NCI-H2196 (cell line): ENCODE results near the gene UPK1B.
"Not testable (repeated sequence)": the region's sequence is repeated elsewhere in the genome, so short reads cannot be mapped to it uniquely, and the experiment has no call there.

ENCODE experiments used
- DNase-seq: peaks from one replicate; lab custom pipeline; 2025; ENCODE audit not compliant: unreplicated experiment; lab: John Stamatoyannopoulos, UW

Gene UPK1B

DNA sequence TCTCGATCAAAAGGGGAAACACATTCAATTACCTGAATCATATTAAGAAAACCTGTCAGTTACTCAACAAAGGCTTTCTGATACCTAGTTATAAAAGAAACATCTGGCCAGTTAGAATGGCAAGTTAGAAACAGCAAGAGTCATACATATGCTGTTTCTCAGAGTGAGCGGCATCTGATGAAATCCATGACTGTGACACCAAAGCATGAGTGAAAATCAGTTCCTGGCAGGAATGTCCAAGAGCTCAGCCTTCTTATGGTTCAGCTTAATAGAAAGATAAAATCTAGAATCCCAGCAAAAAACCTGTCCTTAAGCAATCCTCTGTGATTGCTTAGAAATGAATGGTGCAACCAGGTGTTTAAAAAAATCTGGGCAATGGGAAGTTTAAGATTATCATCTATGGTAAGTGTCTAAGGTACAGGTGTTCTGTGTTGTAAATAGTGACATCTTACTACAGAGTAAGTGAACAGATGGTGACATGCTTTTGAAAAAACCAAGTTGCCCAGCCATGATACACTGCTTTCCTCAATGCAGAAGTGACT is 48.5 kb downstream of the UPK1B start:
- DNase-seq, result no peak

DNA sequence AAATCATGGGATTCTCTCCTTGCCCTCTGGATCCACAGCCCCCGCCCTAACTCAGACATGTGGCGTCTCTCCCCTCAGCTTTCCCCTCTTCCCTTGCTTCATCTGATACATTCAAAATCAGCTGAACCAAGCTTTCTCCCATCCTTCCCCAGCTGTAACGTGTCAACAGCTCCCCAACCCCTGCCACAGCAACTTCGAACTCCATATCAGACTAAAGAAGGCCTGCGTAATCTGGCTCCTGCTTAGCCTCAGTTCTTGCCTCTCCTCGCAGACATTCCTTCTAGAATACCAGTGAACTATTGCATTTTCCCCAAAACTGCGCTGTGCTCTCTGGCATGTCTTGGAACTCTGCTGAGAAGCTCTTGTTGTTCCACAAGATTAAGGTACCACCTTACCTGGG is 49.0 kb downstream of the UPK1B start:
- no peak for DNase-seq

DNA sequence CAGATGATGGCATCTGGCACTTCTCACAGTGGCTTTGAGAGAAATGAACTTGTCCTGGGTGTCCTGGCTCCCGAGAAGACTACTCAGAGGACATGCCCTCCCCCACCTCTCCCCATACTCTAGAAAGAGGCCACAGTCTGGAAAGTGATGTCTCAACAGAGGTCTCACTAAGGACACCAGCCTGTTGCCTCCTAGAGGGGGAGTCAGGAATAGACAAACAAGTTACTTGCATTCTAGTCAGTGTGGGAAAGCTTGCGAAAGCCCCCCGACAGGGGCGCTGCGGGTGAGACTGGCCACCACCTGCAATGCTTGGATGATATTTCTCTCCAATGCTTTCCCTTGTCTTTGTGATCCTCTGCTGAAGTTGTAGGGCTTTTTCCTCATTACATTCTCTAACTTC is 50.1 kb downstream of the UPK1B start:
- no peak for DNase-seq

DNA sequence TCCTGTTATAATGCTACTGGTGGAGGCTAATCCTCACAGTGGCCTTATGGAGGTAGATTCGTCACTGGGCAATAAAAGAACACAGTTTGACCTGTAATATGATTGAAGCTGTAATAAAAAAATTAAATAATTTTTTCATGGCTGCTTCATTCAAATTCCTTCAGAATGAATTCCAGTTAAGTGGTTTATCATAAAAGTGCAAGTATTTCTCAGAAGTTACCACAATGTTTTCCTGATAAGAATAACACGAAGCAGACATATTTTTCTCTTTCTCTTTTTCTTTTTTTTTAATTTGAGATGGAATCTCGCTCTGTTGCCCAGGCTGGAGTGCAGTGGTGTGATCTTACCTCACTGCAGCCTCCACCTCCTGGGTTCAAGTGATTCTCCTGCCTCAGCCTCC is 51.7 kb downstream of the UPK1B start:
- no peak for DNase-seq

DNA sequence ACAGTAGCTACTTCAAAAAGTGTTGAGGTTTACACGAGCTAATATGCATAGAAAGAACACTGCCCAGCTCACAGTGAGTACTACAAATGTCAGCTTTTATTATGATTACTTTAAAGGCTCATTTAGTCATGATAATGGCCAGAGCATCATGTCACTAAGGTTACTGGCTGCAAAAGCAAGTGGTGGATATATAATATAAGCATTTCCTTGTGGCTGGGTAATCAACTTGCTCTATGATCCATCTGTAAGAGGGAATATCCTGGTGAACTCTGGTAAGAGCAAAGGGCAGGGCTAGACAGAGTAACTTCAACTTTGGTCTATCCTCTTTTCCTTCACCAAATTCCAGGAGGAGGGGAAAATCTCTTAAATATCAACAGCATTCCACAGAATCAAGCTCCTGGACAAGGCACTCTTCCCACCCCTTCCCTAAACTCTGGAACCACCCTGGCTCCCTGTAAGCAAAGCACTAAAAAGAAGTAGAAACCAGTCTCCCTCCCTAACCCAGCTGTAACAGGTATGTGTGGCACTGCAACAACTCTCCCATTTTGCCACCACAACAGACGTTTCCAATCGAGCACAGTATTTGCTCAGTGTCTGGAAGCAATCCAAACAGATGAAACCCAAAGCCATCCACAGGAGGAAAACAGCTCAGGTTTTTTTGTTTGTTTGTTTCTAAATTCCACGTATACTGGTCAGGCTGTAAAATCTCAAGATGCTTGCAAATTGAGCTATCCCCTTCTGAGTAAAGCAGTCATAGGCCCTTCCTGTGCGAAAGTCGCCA is 53.9 kb downstream of the UPK1B start:
- peak; percentile 62 for DNase-seq

DNA sequence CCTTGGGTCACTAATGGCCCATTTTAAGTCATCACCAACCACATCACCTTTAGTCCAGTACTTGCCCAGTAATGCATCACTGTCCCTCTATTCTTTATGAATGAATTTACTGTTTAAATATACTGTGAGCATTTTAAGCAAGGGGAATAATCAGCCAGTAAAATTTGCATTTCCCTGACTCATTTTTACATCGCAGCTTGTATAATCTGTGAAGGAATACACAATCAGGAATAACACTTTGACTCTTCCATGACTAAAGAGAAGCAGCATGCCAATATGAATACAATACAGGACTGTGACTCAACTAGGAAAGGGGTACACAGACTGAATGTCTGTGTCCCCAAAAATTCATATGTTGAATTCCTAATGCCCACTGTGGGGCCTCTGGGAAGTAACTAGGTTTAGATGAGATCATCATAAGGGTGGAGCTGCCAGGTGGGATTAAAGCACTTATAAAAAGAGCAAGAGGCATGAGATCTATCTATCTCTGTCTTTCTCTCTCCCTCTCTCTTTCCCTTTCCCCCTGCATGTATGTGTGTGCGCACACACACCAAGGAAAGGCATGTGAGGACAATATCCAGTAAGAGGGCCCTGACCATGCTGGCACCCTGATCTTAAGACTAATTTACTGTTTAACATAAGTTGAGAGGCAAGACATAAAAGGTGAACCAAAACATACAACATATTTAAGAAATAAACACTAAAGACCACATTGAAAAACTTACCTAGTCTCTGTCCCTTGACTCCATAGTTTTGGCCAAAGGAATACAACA is 55.2 kb downstream of the UPK1B start:
- no peak for DNase-seq

DNA sequence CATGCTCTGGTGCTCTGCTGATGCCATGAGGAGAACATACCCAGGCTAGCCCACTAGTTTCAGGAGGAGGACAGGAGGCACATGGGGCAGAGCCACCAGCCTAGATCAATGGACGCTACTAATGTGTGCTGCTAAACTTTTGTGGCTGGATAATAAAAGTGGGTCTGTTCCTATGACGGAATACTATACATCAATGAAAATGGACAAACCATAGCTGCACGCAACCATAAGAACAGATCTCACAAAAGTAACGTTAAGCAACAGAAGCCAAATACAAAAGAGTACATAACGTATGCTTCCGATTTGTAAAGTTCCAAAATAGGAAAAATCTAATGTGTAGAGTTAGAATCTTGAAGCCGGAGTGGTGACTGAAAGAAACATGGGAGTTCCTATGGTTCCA is 55.8 kb downstream of the UPK1B start:
- no peak for DNase-seq

DNA sequence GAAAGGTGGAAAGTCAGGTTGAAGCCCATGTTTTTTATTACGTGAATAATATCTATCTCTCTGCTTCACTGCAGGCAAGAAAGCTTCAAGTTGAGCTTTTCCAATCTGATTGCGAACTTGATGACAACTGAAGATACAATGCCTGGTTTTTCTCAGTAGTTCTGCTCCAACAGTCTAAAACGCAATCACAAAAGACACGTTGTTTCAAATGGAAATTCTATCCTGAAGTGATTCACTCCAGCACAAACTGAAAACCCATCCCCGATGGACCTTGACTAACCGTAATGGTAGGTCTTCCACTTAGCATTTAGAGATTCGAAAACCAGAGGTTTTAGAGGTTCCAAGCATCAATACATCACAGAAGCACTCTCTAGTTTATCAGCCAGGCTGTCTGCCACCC is 56.7 kb downstream of the UPK1B start:
- DNase-seq, result no peak

DNA sequence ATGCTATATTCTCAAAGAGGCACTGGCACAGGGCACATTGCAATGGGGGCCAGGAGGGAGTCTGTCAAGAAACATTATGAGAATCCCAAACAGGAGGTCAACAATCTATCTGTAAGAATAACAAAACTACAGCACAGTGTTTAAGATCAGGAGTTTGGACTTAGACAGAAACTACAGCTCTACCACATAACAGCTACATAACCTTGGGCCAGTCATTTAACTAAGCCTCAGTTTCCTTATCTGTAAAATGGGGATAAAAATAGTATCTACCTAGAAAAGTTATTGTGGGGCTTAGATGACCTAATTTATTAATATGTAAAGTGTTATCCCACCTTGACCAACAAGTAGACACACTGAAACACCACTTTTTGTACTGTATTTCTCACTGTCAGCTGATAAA is 57.3 kb downstream of the UPK1B start:
- no peak for DNase-seq

DNA sequence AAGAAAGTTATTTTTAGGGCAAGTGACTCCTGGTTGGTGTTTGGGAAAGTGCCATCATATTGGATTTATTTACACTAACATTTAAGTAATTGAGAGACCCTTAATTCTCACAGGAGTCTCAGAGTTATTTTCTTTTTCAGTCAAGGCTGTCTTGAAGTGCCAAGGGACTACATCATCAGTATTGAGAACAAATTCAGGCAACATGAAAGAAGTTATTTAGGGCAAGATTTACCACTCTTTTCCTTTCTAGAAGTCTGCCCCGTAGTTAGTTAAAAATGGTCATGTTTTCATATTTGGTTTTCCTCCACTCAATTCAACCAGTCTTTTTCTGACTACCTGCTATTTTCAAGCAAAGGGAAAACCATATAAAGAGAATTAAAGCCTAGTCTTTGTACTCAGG is 61.2 kb downstream of the UPK1B start:
- DNase-seq, result no peak

DNA sequence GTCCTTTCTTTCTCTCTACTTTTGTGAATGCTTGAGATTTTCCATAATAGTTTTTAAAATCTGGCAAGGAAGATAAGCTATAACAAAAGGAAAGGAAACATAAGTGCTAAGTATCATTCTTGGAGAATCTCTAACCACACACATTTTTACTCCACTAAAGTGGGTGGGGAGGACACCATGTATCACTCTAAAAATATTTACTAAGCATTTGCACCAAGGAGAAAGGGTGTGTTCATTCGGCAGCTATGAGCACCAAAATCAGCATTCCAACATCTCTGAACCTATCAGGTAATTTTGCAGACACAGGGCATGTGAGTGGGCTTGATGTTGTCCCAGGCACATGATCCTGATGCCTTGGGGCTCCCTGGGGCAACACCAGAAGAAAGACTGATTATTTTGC is 61.8 kb downstream of the UPK1B start:
- DNase-seq, result no peak

DNA sequence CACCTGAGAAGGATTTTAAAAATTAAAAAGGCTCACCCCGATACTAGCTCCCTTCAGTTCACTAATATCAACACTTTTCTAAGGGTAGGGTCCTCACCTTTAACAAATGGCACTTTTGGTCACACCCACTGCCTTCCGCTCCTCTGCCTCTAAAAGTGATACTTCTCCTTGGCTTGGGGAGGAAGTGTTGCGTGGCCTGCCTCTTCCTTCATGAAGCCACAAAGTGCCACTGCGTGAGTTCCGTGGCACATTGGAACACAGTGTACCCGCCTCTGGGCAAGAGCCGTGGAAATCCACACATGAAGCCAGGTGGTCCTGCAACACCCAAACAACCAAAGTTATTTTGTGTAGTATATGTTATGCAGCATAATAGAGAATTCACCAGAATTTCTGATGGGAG is 63.4 kb downstream of the UPK1B start:
- DNase-seq, result no peak

DNA sequence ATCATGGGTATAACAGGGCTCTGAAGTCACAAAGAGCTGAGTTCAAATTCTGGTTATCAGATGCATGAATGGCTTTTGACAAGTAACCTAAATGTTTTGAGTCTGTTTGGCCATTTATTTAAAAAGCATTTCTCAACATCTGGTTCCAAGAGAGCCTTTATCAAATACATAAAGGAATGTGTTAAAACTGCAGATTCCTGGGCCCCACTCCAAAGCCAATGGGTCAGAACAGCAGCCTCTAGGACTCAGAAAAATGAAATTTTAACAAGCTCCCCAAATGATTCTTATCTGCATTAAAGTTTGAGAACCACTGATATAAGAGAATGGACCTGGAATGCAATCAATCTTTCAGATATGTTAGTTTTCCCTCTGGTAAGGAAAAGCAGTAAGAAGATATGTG is 63.9 kb downstream of the UPK1B start:
- no peak for DNase-seq

DNA sequence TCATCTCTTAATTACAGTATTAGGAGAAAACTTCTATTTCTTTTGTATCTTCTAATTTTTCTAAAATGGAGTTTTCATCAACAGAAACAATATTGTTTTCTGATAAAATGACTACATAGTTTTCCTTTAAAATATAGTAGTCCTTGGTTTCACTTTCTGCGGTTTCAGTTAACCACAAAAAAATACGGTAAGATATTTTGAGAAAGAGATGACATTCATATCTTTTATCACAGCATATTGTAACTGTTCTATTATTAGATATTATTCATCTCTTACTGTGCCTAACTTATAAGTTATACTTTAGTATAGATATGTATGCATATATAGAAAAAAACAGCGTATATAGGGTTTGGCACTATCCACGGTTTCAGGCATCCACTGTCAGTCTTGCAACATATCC is 65.0 kb downstream of the UPK1B start:
- DNase-seq, result no peak

DNA sequence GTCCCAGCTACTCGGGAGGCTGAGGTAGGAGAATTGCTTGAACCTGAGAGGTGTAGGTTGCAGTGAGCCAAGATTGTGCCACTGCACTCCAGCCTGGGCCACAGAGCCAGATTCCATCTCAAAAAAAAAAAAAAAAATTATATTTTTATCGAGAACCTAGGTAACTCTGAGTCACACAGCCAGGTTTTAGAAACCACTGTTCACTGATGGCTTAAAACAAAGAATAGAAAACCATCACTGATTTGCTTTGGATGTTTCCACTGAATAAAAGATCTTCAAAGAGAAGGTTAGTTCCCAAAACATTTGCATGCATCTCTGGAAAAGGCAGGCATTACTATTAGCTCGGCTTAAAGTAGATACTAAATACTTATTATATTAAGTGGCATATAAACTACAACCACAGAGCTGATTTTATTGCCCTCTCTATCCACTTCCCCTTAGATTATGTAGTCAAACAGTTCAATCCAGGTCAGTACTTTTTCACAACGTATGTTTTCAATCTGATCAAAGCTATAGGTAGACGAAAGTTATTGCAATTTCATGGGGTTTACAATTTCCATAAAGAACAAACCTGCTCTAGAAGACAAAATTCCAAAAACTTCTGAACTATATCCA is 65.9 kb downstream of the UPK1B start:
- DNase-seq, result no peak

DNA sequence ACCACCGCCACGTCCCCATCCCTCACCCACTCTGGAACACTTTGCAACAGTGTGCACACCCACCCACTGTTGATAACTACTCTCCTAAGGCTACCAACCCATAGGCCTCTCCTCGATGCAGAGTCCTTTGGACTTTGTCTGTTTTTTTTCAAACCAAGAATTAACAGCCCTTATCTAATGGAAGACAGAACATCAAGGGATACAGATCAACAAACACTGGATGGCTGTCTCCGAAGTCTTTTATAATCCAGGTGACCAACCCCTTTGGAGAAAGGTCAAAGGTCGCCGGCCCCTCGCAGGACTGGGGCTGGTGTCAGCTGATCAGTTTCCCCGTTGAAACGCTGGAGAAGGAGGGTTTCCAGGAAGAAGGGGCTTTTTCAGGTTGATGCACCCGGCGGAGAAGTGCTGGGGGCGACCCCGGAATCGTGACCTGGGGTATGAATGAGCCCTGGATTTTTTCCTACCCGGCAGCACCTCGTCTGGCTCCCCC is 66.7 kb downstream of the UPK1B start:
- DNase-seq, result no peak

DNA sequence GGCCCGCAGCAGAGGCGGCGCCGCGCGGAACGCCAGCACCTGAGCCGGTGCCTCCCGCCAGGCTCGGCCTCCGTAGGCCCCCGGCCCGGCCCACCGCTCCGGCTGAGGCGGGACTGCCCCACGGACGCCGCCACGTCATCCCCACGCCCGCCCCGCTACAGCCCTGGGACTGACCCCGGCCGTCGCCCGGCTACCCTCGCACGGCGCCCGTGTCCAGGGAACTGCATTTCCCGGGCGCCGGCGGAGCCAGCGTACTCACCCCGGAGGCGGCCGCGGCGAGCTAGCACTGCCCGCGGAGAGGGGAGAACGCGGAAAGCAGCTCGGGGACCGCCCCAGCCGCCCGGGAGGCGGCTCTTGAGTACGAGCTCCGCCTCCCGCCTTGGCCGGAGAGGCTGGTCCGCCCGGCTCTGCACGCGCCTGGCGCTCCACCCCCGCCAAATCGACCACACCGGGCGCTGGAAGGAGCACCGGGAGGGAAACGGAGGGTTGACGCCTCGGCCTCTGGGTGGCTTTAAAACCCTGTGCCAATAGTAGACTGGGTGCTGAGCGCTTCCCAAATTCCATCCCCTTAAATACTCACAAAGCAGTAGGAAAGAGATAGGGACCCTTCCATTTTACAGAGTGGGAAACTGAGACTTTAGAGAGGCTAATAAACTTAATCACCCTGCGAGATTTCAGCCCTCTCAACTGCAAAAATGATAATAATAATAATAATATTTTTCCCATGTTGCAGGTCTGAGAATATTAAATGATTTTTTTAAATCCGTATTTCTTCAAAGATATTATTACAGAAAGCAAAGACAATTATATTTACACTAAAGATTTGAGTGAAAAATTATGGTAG is 67.4 kb downstream of the UPK1B start, which contains the start of gene B4GALT4:
Gene B4GALT4, minus strand, starts transcription at position 288 of the 844 bp plus-strand sequence. CDS start 10,779 bp downstream, outside the sequence.
- peak; percentile 95 for DNase-seq

DNA sequence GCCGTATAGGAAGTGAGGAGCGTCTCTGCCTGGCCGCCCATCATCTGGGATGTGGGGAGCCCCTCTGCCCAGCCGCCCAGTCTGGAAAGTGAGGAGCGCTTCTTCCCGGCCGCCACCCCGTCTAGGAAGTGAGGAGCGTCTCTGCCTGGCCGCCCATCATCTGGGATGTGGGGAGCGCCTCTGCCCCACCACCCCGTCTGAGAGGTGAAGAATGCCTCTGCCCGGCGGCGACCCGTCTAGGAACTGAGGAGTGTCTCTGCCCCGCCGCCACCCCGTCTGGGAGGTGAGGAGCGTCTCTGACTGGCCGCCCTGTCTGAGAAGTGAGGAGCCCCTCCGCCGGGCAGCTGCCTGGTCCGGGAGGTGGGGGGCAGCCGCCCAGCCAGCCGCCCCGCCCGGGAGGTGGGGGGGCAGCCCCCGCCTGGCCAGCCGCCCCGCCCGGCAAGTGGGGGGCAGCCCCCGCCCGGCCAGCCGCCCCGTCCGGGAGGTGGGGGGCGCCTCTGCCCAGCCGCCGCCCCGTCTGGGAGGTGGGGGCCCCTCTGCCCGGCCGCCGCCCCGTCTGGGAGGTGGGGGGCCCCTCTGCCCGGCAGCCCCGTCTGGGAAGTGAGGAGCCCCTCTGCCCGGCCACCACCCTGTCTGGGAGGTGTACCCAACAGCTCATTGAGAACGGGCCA is 69.1 kb downstream of the UPK1B start:
- not testable (repeated sequence) for DNase-seq

DNA sequence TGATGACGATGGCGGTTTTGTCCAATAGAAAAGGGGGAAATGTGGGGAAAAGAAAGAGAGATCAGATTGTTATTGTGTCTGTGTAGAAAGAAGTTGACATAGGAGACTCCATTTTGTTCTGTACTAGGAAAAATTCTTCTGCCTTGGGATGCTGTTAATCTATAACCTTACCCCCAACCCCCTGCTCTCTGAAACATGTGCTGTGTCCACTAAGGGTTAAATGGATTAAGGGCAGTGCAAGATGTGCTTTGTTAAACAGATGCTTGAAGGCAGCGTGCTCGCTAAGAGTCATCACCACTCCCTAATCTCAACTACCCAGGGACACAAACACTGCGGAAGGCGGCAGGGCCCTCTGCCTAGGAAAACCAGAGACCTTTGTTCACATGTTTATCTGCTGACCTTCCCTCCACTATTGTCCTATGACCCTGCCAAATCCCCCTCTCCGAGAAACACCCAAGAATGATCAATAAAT is 69.7 kb downstream of the UPK1B start:
- not testable (repeated sequence) for DNase-seq

DNA sequence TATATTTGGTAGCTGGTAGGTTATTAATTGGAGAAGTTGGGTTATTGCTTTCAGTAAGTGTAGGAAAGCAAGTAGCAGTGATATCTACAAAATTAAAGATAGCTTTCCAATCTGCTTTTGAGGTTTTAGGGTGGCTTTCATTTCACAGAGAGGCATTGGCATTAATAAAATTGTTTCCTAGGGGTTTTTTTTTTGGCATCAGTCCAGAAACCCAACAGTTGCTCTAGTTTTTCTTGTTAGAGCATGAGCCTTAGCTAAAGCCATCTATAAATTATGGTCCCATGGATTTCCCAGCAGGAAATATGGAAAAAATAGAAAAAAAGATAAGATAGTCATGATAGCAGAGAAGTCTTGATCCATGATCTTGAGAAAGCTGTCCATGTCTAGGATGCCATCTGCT is 70.3 kb downstream of the UPK1B start:
- no peak for DNase-seq
